ENCODE data around the gene PSMA5.
A peak's percentile ranks its signal among the peaks of the same experiment; 100 is the strongest.

The PSMA5 gene

DNA sequence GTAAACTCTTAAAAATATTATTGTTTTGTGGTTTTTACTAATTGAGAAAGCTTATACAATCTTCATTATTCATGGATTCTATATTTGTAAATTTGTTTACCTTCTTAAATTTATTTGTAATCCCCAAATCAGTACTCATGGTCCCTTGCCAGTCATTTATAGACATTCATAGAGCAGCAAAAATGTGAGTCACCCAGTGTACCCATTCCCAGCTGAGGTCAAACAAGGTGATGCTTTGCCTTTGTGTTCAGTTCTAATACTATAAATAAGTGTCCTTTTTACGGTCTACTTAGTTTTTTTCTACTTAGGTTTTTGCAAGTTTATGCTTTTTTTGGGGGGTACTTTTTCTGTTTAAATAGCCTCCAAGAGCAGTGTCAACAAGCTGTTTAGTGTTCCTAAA lies 64.6 kb downstream of the PSMA5 start:
- no peak for DNase-seq

DNA sequence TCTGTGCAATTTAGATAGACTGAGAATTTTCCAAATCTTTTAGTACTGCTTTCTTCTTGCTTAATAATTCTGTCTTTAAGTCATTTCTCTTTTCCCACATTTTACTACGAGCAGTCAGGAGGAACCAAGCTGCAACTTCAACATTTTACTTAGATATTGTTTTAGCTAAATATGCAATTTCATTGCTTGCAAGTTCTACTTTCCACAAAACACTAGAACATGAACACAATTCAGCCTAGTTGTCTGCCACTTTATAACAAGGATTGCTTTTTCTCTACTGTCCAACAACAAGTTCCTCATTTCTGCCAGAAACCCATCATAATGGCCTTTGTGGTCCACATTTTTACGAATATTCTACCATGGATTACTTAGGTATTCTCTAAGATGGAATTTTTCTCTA lies 65.2 kb downstream of the PSMA5 start:
- DNase-seq: no peak

DNA sequence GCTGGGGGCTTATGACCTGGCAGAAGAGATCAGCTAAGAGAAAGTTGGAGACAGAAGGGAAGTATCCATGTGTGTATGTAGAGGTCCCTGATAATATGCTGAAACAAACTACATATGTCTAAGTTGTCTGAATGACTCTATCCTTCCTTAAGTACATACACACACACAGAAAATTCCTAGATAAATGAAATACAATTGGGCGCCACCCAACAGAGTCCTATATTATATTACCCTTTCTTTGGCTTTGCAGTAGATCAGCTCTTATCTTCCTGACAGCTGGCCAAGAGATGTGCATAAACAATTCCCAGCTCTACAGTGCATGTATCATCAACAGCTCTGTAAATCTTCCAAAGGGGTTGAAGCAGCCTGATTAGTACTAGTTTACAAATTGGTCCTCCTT lies 68.6 kb downstream of the PSMA5 start:
- no peak for DNase-seq

DNA sequence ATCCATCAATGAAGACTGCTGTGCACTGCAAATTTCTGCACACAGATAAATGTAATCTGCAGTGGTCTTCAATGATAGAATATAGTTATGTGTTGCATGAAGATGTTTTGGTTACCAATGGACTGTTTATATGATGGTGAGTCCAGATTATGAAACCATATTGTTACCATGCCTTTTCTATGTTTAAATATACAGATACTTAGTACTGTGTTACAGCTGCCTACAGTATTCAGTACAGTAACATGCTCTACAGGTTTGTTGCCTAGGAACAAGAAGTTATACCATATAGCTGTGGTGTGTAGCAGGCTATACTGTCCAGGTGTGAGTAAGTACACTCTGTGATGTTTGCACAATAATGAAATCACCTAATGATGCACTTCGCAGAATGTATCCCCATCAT lies 69.3 kb downstream of the PSMA5 start:
- DNase-seq: no peak

DNA sequence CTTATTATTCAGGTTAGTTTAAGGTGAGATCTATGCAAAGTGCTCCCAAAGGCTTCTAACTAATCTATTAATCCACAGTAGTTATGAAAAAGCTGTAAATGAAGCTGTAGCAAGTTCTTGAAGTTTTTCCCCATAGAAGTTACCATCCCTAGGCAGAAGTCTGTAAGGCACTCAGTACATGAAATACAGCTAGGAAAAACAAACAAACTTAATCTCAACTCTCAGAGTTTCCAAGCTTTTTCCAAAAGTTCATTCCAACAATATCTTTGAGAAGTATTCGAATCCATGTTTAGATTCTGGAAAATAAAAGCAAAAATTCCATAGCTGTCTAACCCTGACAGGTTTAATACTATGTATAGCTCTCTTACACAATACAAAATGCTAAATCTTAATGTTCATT lies 69.7 kb downstream of the PSMA5 start:
- DNase-seq: no peak

DNA sequence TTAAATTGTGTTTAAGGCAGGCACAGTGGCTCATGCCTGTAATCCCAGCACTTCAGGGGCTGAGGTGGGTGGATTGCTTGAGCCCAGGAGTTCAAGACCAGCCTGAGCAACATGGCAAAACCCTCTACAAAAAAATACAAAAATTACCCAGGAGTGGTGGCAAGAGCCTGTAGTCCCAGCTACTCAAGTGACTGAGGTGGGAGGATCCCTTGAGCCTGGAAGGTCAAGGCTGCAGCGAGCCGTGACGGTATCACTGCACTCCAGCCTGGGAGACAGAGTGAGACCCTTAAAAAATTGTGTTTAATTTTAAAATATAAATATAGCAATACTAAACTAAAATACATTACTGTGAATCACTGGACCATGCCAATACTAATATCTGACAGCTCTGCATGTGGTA lies 71.3 kb downstream of the PSMA5 start:
- no peak for DNase-seq

DNA sequence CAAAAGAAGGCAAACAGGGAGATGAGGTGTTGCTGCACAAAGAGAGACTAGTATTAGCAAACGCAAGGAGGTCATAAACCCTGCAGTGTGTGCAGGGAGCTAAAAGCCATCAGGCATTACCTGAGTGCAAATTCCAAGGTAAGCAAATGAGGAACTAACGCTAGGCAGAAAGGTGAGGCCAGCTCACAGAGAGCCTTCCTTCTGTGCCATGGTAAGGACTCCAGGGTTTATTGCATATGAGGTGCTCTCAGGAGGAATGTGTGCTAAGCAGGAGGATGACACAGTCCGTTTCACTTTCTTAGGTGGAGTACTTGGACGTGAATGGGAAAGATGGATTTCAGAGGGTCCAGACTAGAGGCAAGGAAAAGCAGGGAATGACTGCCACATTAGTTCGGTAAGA lies 74.8 kb downstream of the PSMA5 start:
- DNase-seq: no peak

DNA sequence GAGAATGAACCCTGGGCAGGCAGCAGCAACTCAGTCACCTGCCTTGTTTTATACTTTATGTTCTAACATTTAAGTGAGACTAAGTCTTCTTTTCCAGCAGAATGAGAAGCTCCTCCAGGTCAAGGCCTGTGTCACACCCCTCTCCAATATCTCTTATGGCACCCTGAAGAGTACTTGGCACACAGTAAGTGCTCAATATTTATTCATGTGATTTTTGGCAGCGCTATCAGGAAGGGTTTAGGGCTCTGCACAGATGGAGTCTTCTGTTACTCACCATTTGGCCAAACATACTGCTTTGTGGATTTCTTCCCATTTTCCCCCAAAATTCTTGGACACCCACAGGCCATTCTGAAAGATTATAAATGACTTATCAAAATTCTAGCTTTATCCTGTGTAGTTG lies 75.6 kb downstream of the PSMA5 start:
- DNase-seq: peak; percentile 92

DNA sequence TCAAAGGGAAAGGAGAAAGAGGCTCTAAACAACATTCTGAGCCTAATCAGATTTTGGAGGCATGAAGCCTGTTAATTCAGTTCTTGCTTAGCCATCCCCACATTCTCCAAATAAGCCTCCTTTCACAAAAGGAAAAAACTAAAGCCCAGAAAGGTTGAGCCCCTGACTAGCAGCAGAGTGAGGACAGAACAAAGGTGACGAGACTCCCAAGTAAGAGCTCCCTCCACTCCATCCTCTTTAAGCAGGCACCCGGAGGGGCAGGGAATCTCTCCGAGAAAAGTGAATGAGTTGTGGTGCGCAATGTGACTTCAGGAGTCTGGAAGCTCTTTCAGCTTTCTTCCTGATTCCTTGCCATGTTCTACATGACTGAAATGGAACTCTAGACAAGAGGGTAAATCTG lies 76.1 kb downstream of the PSMA5 start:
- no peak for DNase-seq

All from NCI-H446 treated with DMSO at 0.1 percent for 48 hours (cell line).